Trophoblast cell (in vitro differentiated cells and primary cell): ENCODE measurements around the gene UBE2D2.
A peak's percentile ranks its signal among the peaks of the same experiment; 100 is the strongest.

Source experiments
- DNase-seq, 2 donors: peaks; one replicate each; pipeline ENCODE4 v3.0.0-alpha.2; 2016
- H2AFZ ChIP-seq: 2 replicates; pipeline ENCODE4 v1.6.1; 2013; ENCODE audit warnings: low read length, moderate library complexity, mild to moderate bottlenecking; ENCODE audit not compliant: insufficient read depth, poor library complexity
- H2AK5ac ChIP-seq: 2 replicates; pipeline ENCODE4 v1.6.1; 2013; ENCODE audit warnings: mild to moderate bottlenecking, low read length
- H2BK120ac ChIP-seq: 2 replicates; pipeline ENCODE4 v1.6.1; 2013; ENCODE audit warnings: low read length, mild to moderate bottlenecking, moderate library complexity; ENCODE audit not compliant: insufficient read depth, poor library complexity
- H2BK12ac ChIP-seq: 2 replicates; pipeline ENCODE4 v1.6.1; 2013; ENCODE audit warnings: mild to moderate bottlenecking, low read length, moderate library complexity
- H2BK5ac ChIP-seq: 2 replicates; pipeline ENCODE4 v1.6.1; 2013; ENCODE audit warnings: low read length, low read depth, moderate library complexity, mild to moderate bottlenecking; ENCODE audit not compliant: poor library complexity
- H3K14ac ChIP-seq: 2 replicates; pipeline ENCODE4 v1.6.1; 2013; ENCODE audit warnings: mild to moderate bottlenecking, low read length
- H3K18ac ChIP-seq: 2 replicates; pipeline ENCODE4 v1.6.1; 2013; ENCODE audit warnings: mild to moderate bottlenecking, low read length
- H3K23ac ChIP-seq: 2 replicates; pipeline ENCODE4 v1.6.1; 2013; ENCODE audit warnings: low read length
- H3K27ac ChIP-seq: 2 replicates; pipeline ENCODE4 v1.5.1; 2013; ENCODE audit warnings: low read depth, mild to moderate bottlenecking, inconsistent platforms, low read length, moderate library complexity
- H3K27me3 ChIP-seq: 2 replicates; pipeline ENCODE4 v1.6.1; 2013; ENCODE audit warnings: inconsistent platforms, mild to moderate bottlenecking, low read length, moderate library complexity; ENCODE audit not compliant: insufficient read depth
- H3K36me3 ChIP-seq, 2 experiments: 1 replicate in 1 of 2; 2 replicates in 1 of 2; pipeline ENCODE4 v1.6.1; 2013; ENCODE audit warnings: low read length in 2 of 2, mild to moderate bottlenecking in 2 of 2, moderate library complexity in 1 of 2; ENCODE audit not compliant: insufficient read depth in 2 of 2, control insufficient read depth in 1 of 2
- H3K4ac ChIP-seq: 2 replicates; pipeline ENCODE4 v1.6.1; 2013; ENCODE audit warnings: low read depth, mild to moderate bottlenecking, low read length, moderate library complexity
- H3K4me1 ChIP-seq, 2 experiments: 1 replicate in 1 of 2; 2 replicates in 1 of 2; pipeline ENCODE4 v1.6.1; 2013; ENCODE audit warnings: low read length in 2 of 2, mild to moderate bottlenecking in 2 of 2, moderate library complexity in 1 of 2; ENCODE audit not compliant: insufficient read depth in 2 of 2, control insufficient read depth in 1 of 2
- H3K4me2 ChIP-seq: 2 replicates; pipeline ENCODE4 v1.6.1; 2013; ENCODE audit warnings: inconsistent platforms, mild to moderate bottlenecking, low read length, moderate library complexity
- H3K4me3 ChIP-seq: 2 replicates; pipeline ENCODE4 v1.5.1; 2013; ENCODE audit warnings: mild to moderate bottlenecking, low read depth, low read length, inconsistent platforms
- H3K79me1 ChIP-seq: one replicate; pipeline ENCODE4 v1.6.1; 2013; ENCODE audit warnings: low read length
- H3K79me2 ChIP-seq: 2 replicates; pipeline ENCODE4 v1.6.1; 2013; ENCODE audit warnings: low read length, mild to moderate bottlenecking; ENCODE audit not compliant: control insufficient read depth, insufficient read depth, poor library complexity
- H3K9ac ChIP-seq: 2 replicates; pipeline ENCODE4 v1.6.1; 2013; ENCODE audit warnings: mild to moderate bottlenecking, low read length
- H3K9me3 ChIP-seq: 2 replicates; pipeline ENCODE4 v1.6.1; 2013; ENCODE audit warnings: low read depth, mild to moderate bottlenecking, control low read depth, inconsistent platforms, low read length; ENCODE audit not compliant: insufficient read depth
- H4K12ac ChIP-seq: 2 replicates; pipeline ENCODE4 v1.6.1; 2013; ENCODE audit warnings: low read depth, mild to moderate bottlenecking, low read length, moderate library complexity
- H4K8ac ChIP-seq: 2 replicates; pipeline ENCODE4 v1.6.1; 2013; ENCODE audit warnings: low read depth, mild to moderate bottlenecking, low read length, moderate library complexity
- H4K91ac ChIP-seq: one replicate; pipeline ENCODE4 v1.6.1; 2013; ENCODE audit warnings: low read depth, mild to moderate bottlenecking, low read length, moderate library complexity
- WGBS: extraction: QIAGEN DNeasy Blood & Tissue Kit; methylation state at CpG from one replicate; pipeline ENCODE4 v1.1.7; 2013; ENCODE audit warnings: missing lambda C conversion rate; ENCODE audit not compliant: insufficient read length, insufficient coverage; ENCODE audit errors: extremely low coverage; 5-methylcytosine and 5-hydroxymethylcytosine counted together

UBE2D2 gene

DNA sequence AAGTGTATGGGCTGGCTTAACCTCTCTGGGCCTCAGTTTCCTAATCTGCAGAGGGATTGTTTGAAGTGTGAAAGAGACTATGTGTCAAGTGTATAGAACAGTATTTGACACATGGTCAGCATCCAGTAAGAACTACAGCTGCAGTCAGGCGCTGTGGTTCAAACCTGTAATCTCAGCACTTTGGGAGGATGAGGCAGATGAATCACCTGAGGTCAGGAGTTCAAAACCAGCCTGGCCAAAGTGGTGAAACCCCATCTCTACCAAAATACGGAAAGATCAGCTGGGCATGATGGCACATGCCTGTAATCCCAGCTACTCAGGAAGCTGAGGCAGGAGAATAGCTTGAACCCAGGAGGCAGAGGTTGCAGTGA lies 46.7 kb upstream of the UBE2D2 start:
- Histone ChIP-seq H3K9ac (no peak overlapping the region), H3K9me3 (no peaks in the 10 kb centered on the region), H3K4me1 (peaks cover 7 to 8% of the 10 kb centered on the region in 2 experiments), H3K27me3 (no peaks in the 10 kb centered on the region), H3K18ac (no peak overlapping the region), H3K4me3 (no peak overlapping the region), H3K79me1 (peaks cover 9% of the 10 kb centered on the region), H3K4me2 (no peak overlapping the region), H3K14ac (no peak overlapping the region), H2AK5ac (no peak overlapping the region), H4K91ac (no peak overlapping the region), H3K79me2 (peaks cover 2% of the 10 kb centered on the region), H4K8ac (no peak overlapping the region), H2BK5ac (no peak overlapping the region), H2BK12ac (no peak overlapping the region), H3K4ac (no peak overlapping the region), H3K23ac (no peak overlapping the region), H3K36me3 (no peaks in the 10 kb centered on the region), H4K12ac (no peak overlapping the region), H2BK120ac (no peak overlapping the region), H2AFZ (no peak overlapping the region), H3K27ac (no peak overlapping the region)
- no peak for DNase-seq
- WGBS = no CpG with 5 or more reads among the region's 2 CpGs

DNA sequence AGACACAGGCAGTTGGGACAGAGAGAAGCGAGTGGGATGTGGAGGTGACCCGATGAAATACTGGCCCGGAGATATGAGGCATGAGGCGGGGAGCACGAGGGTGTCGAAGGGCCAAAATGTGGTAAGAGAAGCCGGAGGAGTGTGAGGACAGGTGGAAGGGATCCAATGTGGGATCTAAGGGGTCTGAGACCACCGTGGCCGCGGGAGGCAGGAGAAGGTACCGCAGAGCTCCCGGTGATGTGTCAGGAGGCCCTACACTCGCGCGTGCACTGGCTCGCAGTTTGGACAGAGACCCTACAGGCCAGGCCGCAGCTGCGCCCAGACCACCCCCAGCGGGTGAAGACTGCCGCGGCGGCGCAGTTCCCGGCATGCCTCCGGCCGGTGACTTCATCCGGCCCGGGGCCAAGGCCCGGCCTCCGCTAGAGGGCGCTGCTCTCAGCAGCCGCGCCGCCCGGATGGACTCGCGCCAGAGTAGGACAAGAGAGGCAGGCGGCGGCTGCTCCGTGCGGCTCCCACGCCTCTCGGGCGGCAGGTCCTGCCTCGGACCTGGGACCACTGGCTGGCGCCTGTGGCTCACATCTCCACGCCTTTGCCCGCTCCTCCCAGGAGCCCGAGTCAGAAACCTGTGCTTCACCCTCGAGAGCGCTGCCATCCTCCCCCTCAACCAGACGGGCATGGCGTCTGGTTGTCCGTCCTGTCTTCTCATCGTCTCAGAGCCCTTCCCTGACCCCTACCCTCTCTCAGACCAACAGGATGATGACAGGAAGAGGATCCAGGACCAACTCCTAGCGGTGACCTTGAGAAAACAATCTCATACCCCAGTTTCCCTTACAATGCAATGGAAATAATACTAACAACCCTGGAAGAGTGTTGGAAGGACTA lies 43.2 kb upstream of the UBE2D2 start:
- Histone ChIP-seq H3K36me3 (no peaks in the 10 kb centered on the region), H2BK120ac (peak overlapping the region; percentile 67), H3K79me1 (peaks cover 7% of the 10 kb centered on the region), H2AFZ (peak overlapping the region; percentile 99), H3K9me3 (no peaks in the 10 kb centered on the region), H3K4me1 (peaks cover 3 to 4% of the 10 kb centered on the region in 2 experiments), H4K8ac (peak overlapping the region; percentile 100), H2BK5ac (peak overlapping the region; percentile 49), H3K79me2 (peaks cover 2% of the 10 kb centered on the region), H3K4me3 (peak overlapping the region; percentile 58), H3K14ac (peak overlapping the region; percentile 86), H4K12ac (peak overlapping the region; percentile 84), H3K27me3 (no peaks in the 10 kb centered on the region), H3K27ac (peak overlapping the region; percentile 63), H3K4me2 (peak overlapping the region; percentile 74), H3K18ac (peak overlapping the region; percentile 89), H2BK12ac (peak overlapping the region; percentile 68), H4K91ac (peak overlapping the region; percentile 94), H2AK5ac (peak overlapping the region; percentile 45), H3K23ac (no peak overlapping the region), H3K9ac (peak overlapping the region; percentile 44), H3K4ac (peak overlapping the region; percentile 71)
- peak; percentile 83 to 95 for DNase-seq
- no CpG with 5 or more reads among the region's 56 CpGs for WGBS

DNA sequence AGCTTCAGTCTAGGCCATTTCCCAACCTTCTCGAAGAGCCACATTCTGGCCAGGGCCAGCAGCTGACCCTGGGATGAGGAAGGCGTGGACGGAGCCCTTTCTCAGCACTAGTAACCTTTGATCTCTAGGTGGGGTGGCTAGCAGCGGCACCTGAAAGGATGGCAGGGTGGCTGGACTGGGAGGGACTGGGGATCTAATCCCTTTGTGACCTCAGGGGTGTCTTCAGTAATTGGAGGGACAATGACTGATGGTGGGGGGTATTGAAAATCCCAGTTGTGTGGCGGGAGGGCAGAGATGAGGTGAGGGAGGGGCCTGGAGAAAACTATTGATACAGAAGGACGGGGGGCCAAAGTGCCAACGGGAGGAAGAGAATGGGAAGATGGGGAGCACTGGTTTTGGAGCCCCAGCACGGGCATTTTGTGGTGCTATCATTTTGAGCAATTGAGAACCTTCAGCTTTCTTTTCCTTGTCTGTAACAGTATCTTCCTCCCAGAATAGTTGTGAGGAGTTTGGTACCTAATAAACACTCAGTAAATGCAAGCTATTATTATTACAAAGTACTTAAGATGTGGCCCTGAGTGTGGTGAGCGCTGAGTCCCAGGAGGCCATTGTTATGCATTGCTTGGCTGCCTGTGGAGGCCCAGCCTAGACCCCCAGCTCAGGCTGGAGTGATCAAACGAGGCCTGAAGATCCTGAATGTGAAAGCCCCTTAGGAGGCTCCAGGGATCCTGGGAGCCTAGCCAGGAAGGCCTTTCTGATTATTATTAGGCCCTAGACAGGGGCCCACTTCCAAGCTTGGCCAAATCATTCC lies 37.3 kb upstream of the UBE2D2 start:
- Histone ChIP-seq H4K8ac (no peak overlapping the region), H3K36me3 (no peaks in the 10 kb centered on the region), H3K4me3 (no peak overlapping the region), H3K4ac (no peak overlapping the region), H3K79me1 (no peaks in the 10 kb centered on the region), H3K9ac (no peak overlapping the region), H2BK12ac (no peak overlapping the region), H3K27ac (no peak overlapping the region), H4K12ac (no peak overlapping the region), H2BK5ac (no peak overlapping the region), H2AFZ (no peak overlapping the region), H3K9me3 (no peaks in the 10 kb centered on the region), H3K79me2 (no peaks in the 10 kb centered on the region), H2AK5ac (no peak overlapping the region), H2BK120ac (no peak overlapping the region), H4K91ac (no peak overlapping the region), H3K18ac (no peak overlapping the region), H3K23ac (no peak overlapping the region), H3K4me2 (no peak overlapping the region), H3K4me1 (no peaks in the 10 kb centered on the region), H3K14ac (no peak overlapping the region), H3K27me3 (no peaks in the 10 kb centered on the region)
- DNase-seq = no peak
- WGBS = no CpG with 5 or more reads among the region's 10 CpGs

DNA sequence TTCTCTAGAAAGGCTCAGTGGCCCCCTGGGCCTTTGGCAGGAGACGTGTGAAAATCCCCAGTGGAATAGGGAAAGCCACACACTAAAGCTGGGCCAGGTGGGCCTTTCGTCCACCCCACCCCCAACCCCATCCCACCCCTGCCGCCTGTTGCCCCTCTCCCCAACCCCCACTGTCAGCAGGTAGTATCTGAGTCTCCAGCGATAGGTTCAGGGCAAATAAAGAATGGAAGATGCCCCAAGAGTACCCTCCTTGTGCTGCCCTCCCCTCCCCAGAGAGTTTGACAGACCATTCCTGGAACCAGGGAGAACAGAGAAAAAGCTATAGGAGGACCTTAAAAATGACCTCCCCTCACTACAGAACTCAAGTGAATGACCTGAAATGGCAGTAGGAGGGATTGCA lies 36.7 kb upstream of the UBE2D2 start:
- no peaks in the 10 kb centered on the region for H3K36me3 ChIP-seq

More for the DNA sequence above, 36.7 kb upstream of the UBE2D2 start:
- H3K14ac ChIP-seq = no peak overlapping the region
- no CpG with 5 or more reads among the region's 4 CpGs for WGBS
- no peak overlapping the region for H4K91ac ChIP-seq
- no peak overlapping the region for H3K18ac ChIP-seq
- no peak for DNase-seq
- H3K4ac ChIP-seq = no peak overlapping the region
- H3K4me3 ChIP-seq = no peak overlapping the region
- H4K8ac ChIP-seq = no peak overlapping the region
- H3K9me3 ChIP-seq = no peaks in the 10 kb centered on the region
- no peak overlapping the region for H3K4me2 ChIP-seq
- H2BK120ac ChIP-seq = no peak overlapping the region
- no peak overlapping the region for H2BK12ac ChIP-seq
- no peak overlapping the region for H4K12ac ChIP-seq
- H3K4me1 ChIP-seq = no peaks in the 10 kb centered on the region
- no peak overlapping the region for H2AFZ ChIP-seq
- H2BK5ac ChIP-seq = no peak overlapping the region
- no peak overlapping the region for H3K9ac ChIP-seq
- no peaks in the 10 kb centered on the region for H3K27me3 ChIP-seq
- no peak overlapping the region for H3K27ac ChIP-seq
- H3K79me1 ChIP-seq = no peaks in the 10 kb centered on the region
- no peak overlapping the region for H3K23ac ChIP-seq
- H3K79me2 ChIP-seq = no peaks in the 10 kb centered on the region
- H2AK5ac ChIP-seq = no peak overlapping the region
